K562 (cell line): Measurements from ENCODE around the gene PALLD. TPM values are rescaled to one million over a fixed set of nuclear protein-coding genes. Genes with fewer than 3 reads are reported as not detected.

Experiments used
- polyA plus RNA-seq, 8 experiments: library from polyadenylated mRNA; depleted of rRNA in 4 of 8; stranded (reverse) in 5 of 8; unstranded in 3 of 8; fragments of >200 nt; fragmentation: Nextera tagmentation in 2 of 8; fragmentation: Illumina TruSeq in 1 of 8; extraction: Ambion mirVana in 2 of 8; extraction: Trizol in 1 of 8; gene quantifications; 2 replicates each; pipeline versions ENCODE4 v1.2.1 to v1.2.3, GENCODE V29; 2011 to 2014; ENCODE audit warnings: inconsistent platforms in 1 of 8, missing spikeins in 1 of 8
- total RNA-seq, 7 experiments: library from RNA; depleted of rRNA in 6 of 7; stranded (reverse); fragments of >200 nt in 6 of 7; fragmentation: Illumina TruSeq in 2 of 7; extraction: Trizol in 2 of 7; gene quantifications; 2 replicates each; pipeline versions ENCODE4 v1.2.1 to v1.2.3, GENCODE V29; 2011 to 2021; ENCODE audit warnings: low replicate concordance in 1 of 7
- TF ChIP-seq, protein P1 (sequence below), 2 experiments: fragments of 450-650 bp; formaldehyde crosslinking in 1 of 2; IDR thresholded peaks; 2 replicates each; pipeline versions ENCODE4 v1.4.0 to v1.6.1; 2014 to 2020; ENCODE audit warnings: mild to moderate bottlenecking in 2 of 2, borderline replicate concordance in 1 of 2, low read depth in 1 of 2

The PALLD gene
- total and polyA plus RNA-seq, 9 of the 15 experiments (the other 6 are each of a cell fraction or from before 2014, with no cell fraction given) = 0.01 to 0.35 (median 0.06) TPM; not detected in 3

DNA sequence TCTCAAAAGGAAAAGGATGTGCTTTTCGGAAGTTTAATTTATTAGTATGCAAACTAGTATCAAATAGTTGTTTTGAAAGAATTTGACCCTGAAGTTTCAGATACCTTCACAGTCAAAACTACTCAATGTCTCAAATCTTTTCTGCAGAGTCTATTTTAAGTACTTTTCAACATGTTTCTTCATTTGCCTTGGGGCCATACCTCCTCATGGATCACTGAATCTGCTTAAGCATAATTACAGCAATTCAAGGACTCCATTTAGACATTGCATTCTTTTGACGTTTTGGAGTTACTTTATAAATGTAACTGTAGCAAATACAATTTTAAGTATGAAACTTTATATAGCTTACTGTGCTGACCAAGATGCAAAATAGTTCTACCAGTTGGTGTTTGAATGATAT, 25.5 kb downstream of the PALLD start (continued):
- TF ChIP-seq, protein P1, sequence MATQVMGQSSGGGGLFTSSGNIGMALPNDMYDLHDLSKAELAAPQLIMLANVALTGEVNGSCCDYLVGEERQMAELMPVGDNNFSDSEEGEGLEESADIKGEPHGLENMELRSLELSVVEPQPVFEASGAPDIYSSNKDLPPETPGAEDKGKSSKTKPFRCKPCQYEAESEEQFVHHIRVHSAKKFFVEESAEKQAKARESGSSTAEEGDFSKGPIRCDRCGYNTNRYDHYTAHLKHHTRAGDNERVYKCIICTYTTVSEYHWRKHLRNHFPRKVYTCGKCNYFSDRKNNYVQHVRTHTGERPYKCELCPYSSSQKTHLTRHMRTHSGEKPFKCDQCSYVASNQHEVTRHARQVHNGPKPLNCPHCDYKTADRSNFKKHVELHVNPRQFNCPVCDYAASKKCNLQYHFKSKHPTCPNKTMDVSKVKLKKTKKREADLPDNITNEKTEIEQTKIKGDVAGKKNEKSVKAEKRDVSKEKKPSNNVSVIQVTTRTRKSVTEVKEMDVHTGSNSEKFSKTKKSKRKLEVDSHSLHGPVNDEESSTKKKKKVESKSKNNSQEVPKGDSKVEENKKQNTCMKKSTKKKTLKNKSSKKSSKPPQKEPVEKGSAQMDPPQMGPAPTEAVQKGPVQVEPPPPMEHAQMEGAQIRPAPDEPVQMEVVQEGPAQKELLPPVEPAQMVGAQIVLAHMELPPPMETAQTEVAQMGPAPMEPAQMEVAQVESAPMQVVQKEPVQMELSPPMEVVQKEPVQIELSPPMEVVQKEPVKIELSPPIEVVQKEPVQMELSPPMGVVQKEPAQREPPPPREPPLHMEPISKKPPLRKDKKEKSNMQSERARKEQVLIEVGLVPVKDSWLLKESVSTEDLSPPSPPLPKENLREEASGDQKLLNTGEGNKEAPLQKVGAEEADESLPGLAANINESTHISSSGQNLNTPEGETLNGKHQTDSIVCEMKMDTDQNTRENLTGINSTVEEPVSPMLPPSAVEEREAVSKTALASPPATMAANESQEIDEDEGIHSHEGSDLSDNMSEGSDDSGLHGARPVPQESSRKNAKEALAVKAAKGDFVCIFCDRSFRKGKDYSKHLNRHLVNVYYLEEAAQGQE (IDR thresholded peaks at IDR 0.05; ENCODE audit: borderline replicate concordance) = no peak
- TF ChIP-seq, protein P1 (CRISPR knock-in tag; IDR thresholded peaks at IDR 0.05; ENCODE audit: low read depth) = no peak
- TF ChIP-seq, all 486 proteins: peak for 0
